Osteoblast (primary cell): Measurements from ENCODE around the gene OBSCN. TPM values are rescaled to one million over a fixed set of nuclear protein-coding genes. Genes with fewer than 3 reads are reported as not detected.

Source experiments
- DNase-seq: peaks from one replicate; pipeline ENCODE4 v3.0.0; 2011; ENCODE audit warnings: low spot score, mixed read lengths; ENCODE audit not compliant: insufficient read length; ENCODE audit errors: missing footprints
- H2AFZ ChIP-seq: 2 replicates; pipeline ENCODE4 v1.6.0; 2011; ENCODE audit warnings: mild to moderate bottlenecking, low read length
- H3K27ac ChIP-seq: 2 replicates; pipeline ENCODE4 v1.5.1; 2011; ENCODE audit warnings: mild to moderate bottlenecking, low read depth, low read length, moderate library complexity
- H3K27me3 ChIP-seq: 2 replicates; pipeline ENCODE4 v1.6.0; 2012; ENCODE audit warnings: mild to moderate bottlenecking, control low read depth, inconsistent platforms, low read length, moderate library complexity; ENCODE audit not compliant: insufficient read depth
- H3K36me3 ChIP-seq: 2 replicates; pipeline ENCODE4 v1.5.1; 2011; ENCODE audit warnings: mild to moderate bottlenecking, low read length, control low read depth, moderate library complexity; ENCODE audit not compliant: insufficient read depth
- H3K4me1 ChIP-seq: 2 replicates; pipeline ENCODE4 v1.5.1; 2011; ENCODE audit warnings: mild to moderate bottlenecking, low read length, control low read depth, moderate library complexity; ENCODE audit not compliant: insufficient read depth
- H3K4me2 ChIP-seq: 2 replicates; pipeline ENCODE4 v1.6.0; 2011; ENCODE audit warnings: mild to moderate bottlenecking, low read length; ENCODE audit not compliant: insufficient read depth
- H3K4me3 ChIP-seq: fragments of 200-600 bp; sonication (generic); 3 replicates; pipeline ENCODE4 v1.5.1; 2012; ENCODE audit warnings: mild to moderate bottlenecking, low read length, inconsistent platforms; ENCODE audit not compliant: insufficient read depth
- H3K79me2 ChIP-seq: 2 replicates; pipeline ENCODE4 v1.6.0; 2012; ENCODE audit warnings: mild to moderate bottlenecking, low read length, control low read depth, inconsistent platforms; ENCODE audit not compliant: insufficient read depth
- H3K9me3 ChIP-seq: 2 replicates; pipeline ENCODE4 v1.5.1; 2011; ENCODE audit warnings: low read depth, low read length, control low read depth
- H4K20me1 ChIP-seq: 2 replicates; pipeline ENCODE4 v1.6.0; 2012; ENCODE audit warnings: mild to moderate bottlenecking, low read length, control low read depth; ENCODE audit not compliant: insufficient read depth
- total RNA-seq: library from RNA; depleted of rRNA; stranded (reverse); fragments of >200 nt; gene quantifications from 2 replicates; pipeline ENCODE4 v1.2.3, GENCODE V29; 2012
- TF ChIP-seq, protein P1 (sequence below): IDR thresholded peaks from 2 replicates; pipeline ENCODE4 v1.5.1; 2011; ENCODE audit warnings: mild to moderate bottlenecking, low read depth, low read length, moderate library complexity; ENCODE audit errors: extremely low read depth

The OBSCN gene
- total RNA-seq, 1 donor = 2.9 TPM

DNA sequence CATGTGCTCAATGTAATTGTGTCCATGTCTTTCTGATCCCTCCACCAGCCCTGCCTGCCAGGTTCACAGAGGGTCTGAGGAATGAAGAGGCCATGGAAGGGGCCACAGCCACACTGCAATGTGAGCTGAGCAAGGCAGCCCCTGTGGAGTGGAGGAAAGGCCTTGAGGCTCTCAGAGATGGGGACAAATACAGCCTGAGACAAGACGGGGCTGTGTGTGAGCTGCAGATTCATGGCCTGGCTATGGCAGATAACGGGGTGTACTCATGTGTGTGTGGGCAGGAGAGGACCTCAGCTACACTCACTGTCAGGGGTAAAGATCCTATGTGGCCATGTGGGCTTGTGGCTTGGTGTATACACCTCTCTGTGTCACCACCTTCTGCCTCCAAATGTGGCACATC lies 91.4 kb downstream of the OBSCN start:
- Histone ChIP-seq H3K4me3 (no peak overlapping the region), H3K4me1 (no peaks in the 10 kb centered on the region), H4K20me1 (no peaks in the 10 kb centered on the region), H3K9me3 (peaks cover 17% of the 10 kb centered on the region), H3K27me3 (no peaks in the 10 kb centered on the region), H3K27ac (no peak overlapping the region), H3K4me2 (no peak overlapping the region), H3K79me2 (no peaks in the 10 kb centered on the region), H2AFZ (no peak overlapping the region), H3K36me3 (no peaks in the 10 kb centered on the region)
- TF ChIP-seq, protein P1, sequence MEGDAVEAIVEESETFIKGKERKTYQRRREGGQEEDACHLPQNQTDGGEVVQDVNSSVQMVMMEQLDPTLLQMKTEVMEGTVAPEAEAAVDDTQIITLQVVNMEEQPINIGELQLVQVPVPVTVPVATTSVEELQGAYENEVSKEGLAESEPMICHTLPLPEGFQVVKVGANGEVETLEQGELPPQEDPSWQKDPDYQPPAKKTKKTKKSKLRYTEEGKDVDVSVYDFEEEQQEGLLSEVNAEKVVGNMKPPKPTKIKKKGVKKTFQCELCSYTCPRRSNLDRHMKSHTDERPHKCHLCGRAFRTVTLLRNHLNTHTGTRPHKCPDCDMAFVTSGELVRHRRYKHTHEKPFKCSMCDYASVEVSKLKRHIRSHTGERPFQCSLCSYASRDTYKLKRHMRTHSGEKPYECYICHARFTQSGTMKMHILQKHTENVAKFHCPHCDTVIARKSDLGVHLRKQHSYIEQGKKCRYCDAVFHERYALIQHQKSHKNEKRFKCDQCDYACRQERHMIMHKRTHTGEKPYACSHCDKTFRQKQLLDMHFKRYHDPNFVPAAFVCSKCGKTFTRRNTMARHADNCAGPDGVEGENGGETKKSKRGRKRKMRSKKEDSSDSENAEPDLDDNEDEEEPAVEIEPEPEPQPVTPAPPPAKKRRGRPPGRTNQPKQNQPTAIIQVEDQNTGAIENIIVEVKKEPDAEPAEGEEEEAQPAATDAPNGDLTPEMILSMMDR = no peak
- peak; percentile 23 for DNase-seq

DNA sequence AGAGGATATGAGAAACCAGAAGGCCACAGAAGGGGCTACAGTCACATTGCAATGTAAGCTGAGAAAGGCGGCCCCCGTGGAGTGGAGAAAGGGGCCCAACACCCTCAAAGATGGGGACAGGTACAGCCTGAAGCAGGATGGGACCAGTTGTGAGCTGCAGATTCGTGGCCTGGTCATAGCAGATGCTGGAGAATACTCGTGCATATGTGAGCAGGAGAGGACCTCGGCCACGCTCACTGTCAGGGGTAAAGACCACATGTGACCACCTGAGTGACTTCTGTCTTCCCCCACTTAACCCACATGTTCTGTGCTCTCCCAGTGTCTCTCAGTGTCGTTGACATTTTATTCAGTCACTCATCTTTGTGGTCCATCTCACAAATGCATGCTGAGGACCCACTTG lies 92.1 kb downstream of the OBSCN start:
- no peaks in the 10 kb centered on the region for H3K27me3 ChIP-seq
- peak; percentile 77 for DNase-seq
- TF ChIP-seq, protein P1 = no peak
- H4K20me1 ChIP-seq = no peaks in the 10 kb centered on the region
- H2AFZ ChIP-seq = no peak overlapping the region
- no peak overlapping the region for H3K4me2 ChIP-seq
- no peaks in the 10 kb centered on the region for H3K4me1 ChIP-seq
- H3K36me3 ChIP-seq = no peaks in the 10 kb centered on the region
- H3K27ac ChIP-seq = no peak overlapping the region
- H3K79me2 ChIP-seq = no peaks in the 10 kb centered on the region
- H3K4me3 ChIP-seq = no peak overlapping the region
- H3K9me3 ChIP-seq = peaks cover 17% of the 10 kb centered on the region

DNA sequence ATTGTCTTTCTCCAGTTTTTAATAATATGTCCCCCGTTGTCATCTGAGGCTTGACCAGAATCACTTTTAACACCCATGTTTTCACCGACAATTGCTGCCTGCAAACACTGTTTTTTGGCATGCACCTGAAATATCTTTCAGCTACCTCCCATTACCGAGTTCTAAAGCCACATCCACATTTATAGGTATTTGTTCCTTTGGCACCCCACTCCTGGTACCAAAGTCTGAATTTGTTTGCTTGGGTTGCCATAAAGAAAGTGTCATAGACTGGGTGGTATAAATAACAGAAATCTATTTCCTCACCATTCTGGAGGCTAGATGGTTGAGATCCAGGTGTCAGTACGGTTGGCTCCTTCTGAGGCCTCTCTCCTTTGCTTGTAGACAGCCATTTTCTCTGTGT lies 94.2 kb downstream of the OBSCN start:
- Histone ChIP-seq H3K79me2 (no peaks in the 10 kb centered on the region), H3K27ac (no peak overlapping the region)

DNA sequence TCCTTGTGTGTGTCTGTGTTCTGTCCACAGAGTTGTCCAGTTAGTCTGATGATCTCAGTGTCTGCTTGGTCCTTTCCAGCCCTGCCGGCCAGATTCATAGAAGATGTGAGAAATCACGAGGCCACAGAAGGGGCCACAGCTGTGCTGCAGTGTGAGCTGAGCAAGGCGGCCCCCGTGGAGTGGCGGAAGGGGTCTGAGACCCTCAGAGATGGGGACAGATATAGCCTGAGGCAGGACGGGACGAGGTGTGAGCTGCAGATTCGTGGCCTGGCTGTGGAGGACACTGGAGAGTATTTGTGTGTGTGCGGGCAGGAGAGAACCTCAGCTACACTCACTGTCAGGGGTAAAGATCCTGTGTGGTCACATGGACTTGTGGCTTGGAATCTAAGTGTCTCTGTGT lies 95.8 kb downstream of the OBSCN start:
- H3K36me3 ChIP-seq = no peaks in the 10 kb centered on the region
- H3K4me2 ChIP-seq = no peak overlapping the region
- H3K27me3 ChIP-seq = no peaks in the 10 kb centered on the region
- TF ChIP-seq, protein P1 = no peak
- H3K9me3 ChIP-seq = peaks cover 14% of the 10 kb centered on the region
- H3K79me2 ChIP-seq = no peaks in the 10 kb centered on the region
- H3K4me1 ChIP-seq = no peaks in the 10 kb centered on the region
- no peak overlapping the region for H3K27ac ChIP-seq
- no peak for DNase-seq
- H2AFZ ChIP-seq = no peak overlapping the region
- no peak overlapping the region for H3K4me3 ChIP-seq
- no peaks in the 10 kb centered on the region for H4K20me1 ChIP-seq

More for the DNA sequence above, 94.2 kb downstream of the OBSCN start:
- no peaks in the 10 kb centered on the region for H3K27me3 ChIP-seq
- TF ChIP-seq, protein P1 = no peak
- no peak overlapping the region for H3K4me3 ChIP-seq
- no peak overlapping the region for H2AFZ ChIP-seq
- H3K36me3 ChIP-seq = no peaks in the 10 kb centered on the region
- H4K20me1 ChIP-seq = no peaks in the 10 kb centered on the region
- DNase-seq = no peak
- H3K4me2 ChIP-seq = no peak overlapping the region
- peaks cover 17% of the 10 kb centered on the region for H3K9me3 ChIP-seq
- H3K4me1 ChIP-seq = no peaks in the 10 kb centered on the region
